ENCODE data around the gene LDLRAD3. TPM values are rescaled to one million over a fixed set of nuclear protein-coding genes. Genes with fewer than 3 reads are reported as not detected.

The LDLRAD3 gene
- total RNA-seq, 1 experiment from 2014 or later = 19.0 TPM

- Histone ChIP-seq H3K4me1 (ENCODE audit: control insufficient read depth in 1 of 2, insufficient read depth in 2 of 2, low read length in 2 of 2) (peaks cover 1 to 13% of the 10 kb centered on the region in 2 experiments; a peak in 2 of 4 replicates), H3K9me3 (ENCODE audit: control insufficient read depth in 1 of 2, insufficient read depth in 1 of 2, low read depth in 1 of 2, low read length in 2 of 2) (no peaks in the 10 kb centered on the region), H3K27me3 (ENCODE audit: insufficient read depth, low read length) (no peaks in the 10 kb centered on the region), H2AFZ (ENCODE audit: low read depth, low read length, poor library complexity, severe bottlenecking) (no peak overlapping the region), H3K27ac (ENCODE audit: low read depth, low read length) (no peak overlapping the region), H3K4me3 (replicated peaks in 1 of 2; ENCODE audit: low read depth in 1 of 2, low read length in 2 of 2) (no peak overlapping the region), H3K79me2 (ENCODE audit: insufficient read depth, low read length) (peaks cover 28% of the 10 kb centered on the region), H4K20me1 (ENCODE audit: insufficient read depth) (no peaks in the 10 kb centered on the region), H3K36me3 (ENCODE audit: control insufficient read depth in 1 of 2, insufficient read depth in 2 of 2, low read length in 2 of 2) (no peaks in the 10 kb centered on the region), H3K4me2 (ENCODE audit: low read length) (no peak overlapping the region), H3K9me2 (ENCODE audit: insufficient read depth) (no peaks in the 10 kb centered on the region), H3K9ac (ENCODE audit: low read length) (no peak overlapping the region)
- ChIA-PET CTCF (no interaction called here), RAD21 (ENCODE audit: low non-redundant PET in 1 of 2, low total read pairs in 2 of 2, uncharacterized antibody in 2 of 2, unreplicated experiment in 2 of 2) (no interaction called here), POLR2A (interaction anchor here (1.4 kb wide), 1 partner anchor 9 kb away, joined by 3 read pairs; no protein-coding TSS in a partner anchor)
- DNase-seq (ENCODE audit: low read depth, low spot score) (no peak), ATAC-seq (no peak)
- intact Hi-C loops (cut with micrococcal nuclease) = no loop called here
- TF ChIP-seq EZH2phosphoT487 (IDR thresholded peaks at IDR 0.05; ENCODE audit: borderline replicate concordance) (no peak), JUND (IDR thresholded peaks at IDR 0.05) (no peak), EGR1 (IDR thresholded peaks at IDR 0.05; ENCODE audit: low read depth) (no peak), ATF3 (IDR thresholded peaks at IDR 0.05) (no peak), RAD21 (IDR thresholded peaks at IDR 0.05; ENCODE audit: low read depth) (no peak), CBX3 (IDR thresholded peaks at IDR 0.05; ENCODE audit: low read depth) (no peak), SIN3A (IDR thresholded peaks at IDR 0.05; ENCODE audit: low read depth) (no peak), ZNF274 (IDR thresholded peaks at IDR 0.05; ENCODE audit: low read depth, low read length) (no peak), SRF (IDR thresholded peaks at IDR 0.05; ENCODE audit: low read depth) (no peak), ELF1 (IDR thresholded peaks at IDR 0.05; ENCODE audit: borderline replicate concordance, low read depth) (no peak), CEBPB (IDR thresholded peaks at IDR 0.05; ENCODE audit: low read depth) (no peak), FOSL1 (IDR thresholded peaks at IDR 0.05; ENCODE audit: low read depth) (no peak), YY1 (IDR thresholded peaks at IDR 0.05; ENCODE audit: extremely low read depth, insufficient replicate concordance, low read depth, low read length) (no peak), ZFX (IDR thresholded peaks at IDR 0.05) (no peak), TCF7L2 (IDR thresholded peaks at IDR 0.05; ENCODE audit: borderline replicate concordance, extremely low read depth, insufficient read depth, insufficient read length) (no peak), POLR2A (IDR thresholded peaks at IDR 0.05; ENCODE audit: borderline replicate concordance, extremely low read depth, insufficient read depth, insufficient read length) (no peak)
- TF ChIP-seq, protein P1, sequence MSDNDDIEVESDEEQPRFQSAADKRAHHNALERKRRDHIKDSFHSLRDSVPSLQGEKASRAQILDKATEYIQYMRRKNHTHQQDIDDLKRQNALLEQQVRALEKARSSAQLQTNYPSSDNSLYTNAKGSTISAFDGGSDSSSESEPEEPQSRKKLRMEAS (IDR thresholded peaks at IDR 0.05) = no peak
- TF ChIP-seq, protein P2, sequence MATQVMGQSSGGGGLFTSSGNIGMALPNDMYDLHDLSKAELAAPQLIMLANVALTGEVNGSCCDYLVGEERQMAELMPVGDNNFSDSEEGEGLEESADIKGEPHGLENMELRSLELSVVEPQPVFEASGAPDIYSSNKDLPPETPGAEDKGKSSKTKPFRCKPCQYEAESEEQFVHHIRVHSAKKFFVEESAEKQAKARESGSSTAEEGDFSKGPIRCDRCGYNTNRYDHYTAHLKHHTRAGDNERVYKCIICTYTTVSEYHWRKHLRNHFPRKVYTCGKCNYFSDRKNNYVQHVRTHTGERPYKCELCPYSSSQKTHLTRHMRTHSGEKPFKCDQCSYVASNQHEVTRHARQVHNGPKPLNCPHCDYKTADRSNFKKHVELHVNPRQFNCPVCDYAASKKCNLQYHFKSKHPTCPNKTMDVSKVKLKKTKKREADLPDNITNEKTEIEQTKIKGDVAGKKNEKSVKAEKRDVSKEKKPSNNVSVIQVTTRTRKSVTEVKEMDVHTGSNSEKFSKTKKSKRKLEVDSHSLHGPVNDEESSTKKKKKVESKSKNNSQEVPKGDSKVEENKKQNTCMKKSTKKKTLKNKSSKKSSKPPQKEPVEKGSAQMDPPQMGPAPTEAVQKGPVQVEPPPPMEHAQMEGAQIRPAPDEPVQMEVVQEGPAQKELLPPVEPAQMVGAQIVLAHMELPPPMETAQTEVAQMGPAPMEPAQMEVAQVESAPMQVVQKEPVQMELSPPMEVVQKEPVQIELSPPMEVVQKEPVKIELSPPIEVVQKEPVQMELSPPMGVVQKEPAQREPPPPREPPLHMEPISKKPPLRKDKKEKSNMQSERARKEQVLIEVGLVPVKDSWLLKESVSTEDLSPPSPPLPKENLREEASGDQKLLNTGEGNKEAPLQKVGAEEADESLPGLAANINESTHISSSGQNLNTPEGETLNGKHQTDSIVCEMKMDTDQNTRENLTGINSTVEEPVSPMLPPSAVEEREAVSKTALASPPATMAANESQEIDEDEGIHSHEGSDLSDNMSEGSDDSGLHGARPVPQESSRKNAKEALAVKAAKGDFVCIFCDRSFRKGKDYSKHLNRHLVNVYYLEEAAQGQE (IDR thresholded peaks at IDR 0.05; ENCODE audit: low read depth) = no peak
- TF ChIP-seq, protein P3, sequence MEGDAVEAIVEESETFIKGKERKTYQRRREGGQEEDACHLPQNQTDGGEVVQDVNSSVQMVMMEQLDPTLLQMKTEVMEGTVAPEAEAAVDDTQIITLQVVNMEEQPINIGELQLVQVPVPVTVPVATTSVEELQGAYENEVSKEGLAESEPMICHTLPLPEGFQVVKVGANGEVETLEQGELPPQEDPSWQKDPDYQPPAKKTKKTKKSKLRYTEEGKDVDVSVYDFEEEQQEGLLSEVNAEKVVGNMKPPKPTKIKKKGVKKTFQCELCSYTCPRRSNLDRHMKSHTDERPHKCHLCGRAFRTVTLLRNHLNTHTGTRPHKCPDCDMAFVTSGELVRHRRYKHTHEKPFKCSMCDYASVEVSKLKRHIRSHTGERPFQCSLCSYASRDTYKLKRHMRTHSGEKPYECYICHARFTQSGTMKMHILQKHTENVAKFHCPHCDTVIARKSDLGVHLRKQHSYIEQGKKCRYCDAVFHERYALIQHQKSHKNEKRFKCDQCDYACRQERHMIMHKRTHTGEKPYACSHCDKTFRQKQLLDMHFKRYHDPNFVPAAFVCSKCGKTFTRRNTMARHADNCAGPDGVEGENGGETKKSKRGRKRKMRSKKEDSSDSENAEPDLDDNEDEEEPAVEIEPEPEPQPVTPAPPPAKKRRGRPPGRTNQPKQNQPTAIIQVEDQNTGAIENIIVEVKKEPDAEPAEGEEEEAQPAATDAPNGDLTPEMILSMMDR (IDR thresholded peaks at IDR 0.05 in 2 of 3, conservative IDR thresholded peaks at IDR 0.05 in 1 of 3; ENCODE audit: borderline replicate concordance in 1 of 3, insufficient read depth in 1 of 3, low read depth in 2 of 3, low read length in 2 of 3) = no peak
- BruUV-seq (replicated peaks) = no TSS peak
These were observed 71.2 kb downstream of the LDLRAD3 start for GRCh38 chr11:36014898-36015665.
